HTERT RPE-1 (cell line): ENCODE measurements around the gene CADM2.
"Not testable (repeated sequence)": the region's sequence is repeated elsewhere in the genome, so short reads cannot be mapped to it uniquely, and the experiment has no call there.

Experiments
- in situ Hi-C: fragments of 300-500 bp; cut with MboI; formaldehyde crosslinking; loops from 4 replicates; pipeline ENCODE4 v1.14.3; 2020; ENCODE audit warnings: low sequenced_read_pairs

Gene CADM2

DNA sequence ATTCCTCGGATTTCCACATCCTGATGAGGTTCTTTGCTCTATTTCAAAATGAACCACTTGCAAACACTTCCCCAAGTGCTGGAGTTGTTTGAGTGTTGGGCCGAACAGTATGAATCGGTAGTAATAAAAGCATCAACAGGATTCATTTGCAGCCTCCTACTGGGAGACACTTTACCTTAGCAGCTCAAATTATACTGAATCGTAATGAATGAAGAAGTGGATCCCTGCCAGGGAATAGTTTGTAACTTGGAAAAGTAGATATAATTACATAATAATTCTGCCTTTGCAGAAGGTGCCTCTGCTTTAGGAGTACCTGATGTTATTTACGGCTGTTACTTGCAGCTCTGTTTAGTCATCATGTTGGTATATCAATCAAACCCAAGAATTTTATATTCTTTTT is 669.1 kb downstream of the CADM2 start:
- in situ Hi-C loops: no loop called here

DNA sequence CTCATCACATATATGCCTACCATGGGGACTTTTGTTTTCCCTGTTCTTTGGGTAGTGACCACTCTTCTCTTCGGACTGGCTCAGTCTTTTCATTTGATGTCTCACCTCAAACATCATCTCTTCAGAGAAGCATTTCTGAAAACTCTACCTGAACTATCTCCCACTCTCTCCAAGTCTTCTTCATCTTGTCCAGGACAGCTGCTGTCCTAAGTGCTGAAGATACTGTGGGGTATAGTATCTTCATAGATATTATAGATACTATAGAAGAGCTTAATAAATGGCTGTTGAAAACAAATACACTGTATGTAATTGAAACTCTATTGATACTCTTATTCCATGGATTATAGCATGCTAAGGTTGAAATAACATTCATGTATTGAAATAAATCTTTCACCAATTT is 672.3 kb downstream of the CADM2 start:
- in situ Hi-C loops: no loop called here

DNA sequence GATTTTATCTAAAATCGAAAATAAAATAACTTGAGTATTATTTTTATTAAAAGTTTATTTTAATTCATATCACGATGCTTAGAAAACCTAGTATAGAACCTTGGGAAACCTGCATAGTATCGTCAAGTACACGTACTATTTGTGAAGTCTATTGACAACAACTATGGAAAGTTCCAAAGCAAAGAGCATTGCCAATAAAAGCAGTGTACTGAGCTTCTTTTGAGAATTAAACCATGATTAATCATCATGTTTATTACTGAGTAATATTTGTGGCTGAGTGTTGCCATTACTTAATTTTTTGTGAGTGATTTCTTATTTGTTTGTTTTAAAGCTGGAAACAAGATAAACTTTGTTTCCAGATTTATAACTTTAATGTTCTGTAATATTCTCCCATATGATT is 674.1 kb downstream of the CADM2 start:
- in situ Hi-C loops: no loop called here

DNA sequence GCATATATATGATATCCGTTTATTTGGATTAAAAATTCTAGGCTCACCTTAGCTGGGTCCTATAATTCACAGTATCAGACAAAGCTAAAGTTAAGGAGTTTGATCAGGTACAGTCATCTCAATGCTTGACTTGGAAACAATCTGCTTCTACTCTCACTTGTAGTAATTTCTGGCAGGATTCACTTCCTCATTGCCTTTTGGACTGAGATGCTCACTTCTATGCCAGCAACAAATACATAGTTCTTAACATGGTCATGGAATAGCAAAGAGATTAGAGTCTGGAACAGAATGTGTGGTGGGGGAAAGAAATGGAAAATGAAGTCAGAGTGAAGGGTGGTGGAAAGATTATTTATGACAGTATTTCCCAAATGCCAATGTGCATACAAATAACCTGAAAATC is 693.6 kb downstream of the CADM2 start:
- in situ Hi-C loops: no loop called here

DNA sequence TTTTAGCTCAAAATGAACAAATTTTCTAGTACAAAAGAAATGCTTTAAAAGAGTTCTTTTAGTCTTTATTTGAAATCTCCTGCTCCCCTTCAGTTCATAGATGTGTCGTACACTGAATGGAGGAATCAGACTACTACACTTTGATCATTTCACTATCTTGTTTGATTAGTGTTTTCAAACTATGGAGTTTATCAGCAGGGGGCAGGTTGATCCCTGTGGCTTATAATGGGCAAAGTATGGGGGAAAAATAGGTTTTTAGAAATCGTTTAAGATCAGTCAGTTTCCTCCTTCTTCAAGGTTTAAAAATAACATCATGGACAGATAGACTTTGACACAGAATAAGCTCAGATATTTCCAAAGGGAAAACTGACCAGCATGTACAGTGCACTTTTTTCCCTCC is 701.7 kb downstream of the CADM2 start:
- in situ Hi-C loops: no loop called here

DNA sequence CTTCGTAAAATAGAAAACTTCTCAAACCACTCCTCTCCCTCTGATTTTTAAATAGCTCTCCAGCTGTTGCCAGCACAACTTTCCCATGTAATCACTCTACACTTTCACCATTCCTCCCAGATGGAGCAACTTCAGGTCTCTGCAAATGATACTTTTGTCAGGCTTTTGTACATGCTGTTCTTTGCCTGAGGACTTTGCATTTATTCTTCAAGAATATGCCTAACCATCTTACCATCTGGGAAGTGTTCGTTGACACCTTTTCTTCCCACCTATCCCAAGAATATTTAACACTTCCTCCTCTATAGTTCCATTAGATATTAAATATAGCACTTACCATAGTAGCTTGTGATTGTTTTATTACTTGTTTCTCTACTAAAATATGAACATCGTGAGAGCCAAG is 703.7 kb downstream of the CADM2 start:
- in situ Hi-C loops: no loop called here

DNA sequence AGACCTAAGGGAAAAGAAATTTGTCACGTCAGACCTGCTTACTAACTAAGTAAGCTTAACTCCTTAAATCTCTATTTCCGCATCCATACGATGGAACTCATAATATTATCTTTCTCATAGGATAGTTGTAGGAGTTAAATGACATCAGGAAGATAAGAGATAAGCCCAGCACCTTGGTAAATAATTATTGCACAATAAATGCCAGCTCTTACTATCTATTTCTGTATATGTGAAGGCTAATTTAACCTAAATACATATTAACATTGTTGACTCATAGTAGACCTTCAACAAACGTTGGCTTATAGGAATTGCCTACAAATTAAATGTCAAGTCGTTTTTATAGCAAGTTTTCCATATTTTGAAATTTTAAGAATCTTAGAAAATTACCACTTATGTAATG is 709.0 kb downstream of the CADM2 start:
- in situ Hi-C loops: no loop called here

DNA sequence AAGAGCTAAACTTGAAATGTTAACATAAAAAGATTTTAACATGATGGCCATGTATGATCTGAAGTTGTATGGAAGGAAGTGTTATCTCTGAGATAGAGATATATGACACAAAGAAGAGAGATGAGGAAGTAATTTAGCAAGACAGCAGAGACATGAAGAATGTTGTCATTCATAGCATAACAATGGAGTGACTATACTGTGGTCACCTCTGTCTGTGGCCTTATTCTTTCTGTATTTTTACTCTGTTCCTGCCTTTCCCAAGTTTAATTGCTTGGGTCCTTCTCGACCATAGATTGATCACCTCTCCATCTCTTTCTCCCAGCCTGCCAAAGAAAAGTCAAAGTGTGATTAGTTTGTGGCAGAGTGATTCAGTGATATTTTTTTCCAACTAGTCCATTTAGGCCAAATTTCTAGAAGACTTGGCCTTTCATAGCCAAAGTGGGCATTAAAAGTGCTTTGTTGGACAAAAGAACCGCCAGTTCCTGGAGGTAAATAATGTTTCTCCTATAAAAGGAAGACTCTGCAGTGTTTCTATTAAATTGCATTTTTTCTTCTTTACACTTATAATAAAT is 711.9 kb downstream of the CADM2 start:
- in situ Hi-C loops: no loop called here

DNA sequence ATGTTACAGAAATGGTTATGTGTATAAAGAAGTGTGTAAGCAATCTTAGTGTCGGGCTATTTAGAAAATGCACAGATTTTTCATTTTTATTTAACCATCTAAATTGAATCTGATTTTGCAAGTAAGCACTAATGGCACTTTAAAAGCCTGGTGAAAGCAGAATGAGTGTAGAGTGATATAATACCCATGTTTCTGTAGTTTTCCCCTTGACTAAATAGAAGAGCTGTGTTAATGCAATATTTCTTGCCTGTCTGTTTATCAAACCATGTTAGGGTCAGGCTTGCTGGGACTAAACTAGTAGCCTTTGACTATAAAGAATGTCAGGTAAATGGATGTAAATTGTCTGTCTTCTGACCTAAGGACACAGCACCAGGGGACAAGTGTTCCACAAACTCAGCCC is 714.0 kb downstream of the CADM2 start:
- in situ Hi-C loops: no loop called here

DNA sequence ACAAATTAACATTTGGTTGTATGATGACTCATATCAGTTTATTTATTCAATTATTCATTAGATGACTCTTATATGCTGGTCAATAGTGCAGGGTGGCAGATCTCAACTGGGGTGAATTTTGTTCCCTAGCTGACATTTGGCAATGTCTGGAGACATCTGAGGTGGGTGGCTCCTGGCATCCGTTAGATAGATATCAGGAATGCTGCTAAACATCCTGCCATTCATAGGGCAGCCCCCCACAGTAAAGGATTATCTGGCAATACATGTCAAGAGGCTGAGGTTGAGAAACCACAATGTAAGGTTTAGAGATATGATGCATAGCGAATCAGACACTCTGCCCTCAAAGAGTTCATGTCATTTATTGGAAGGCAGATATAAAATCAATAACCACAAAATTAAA is 719.9 kb downstream of the CADM2 start:
- in situ Hi-C loops: no loop called here

DNA sequence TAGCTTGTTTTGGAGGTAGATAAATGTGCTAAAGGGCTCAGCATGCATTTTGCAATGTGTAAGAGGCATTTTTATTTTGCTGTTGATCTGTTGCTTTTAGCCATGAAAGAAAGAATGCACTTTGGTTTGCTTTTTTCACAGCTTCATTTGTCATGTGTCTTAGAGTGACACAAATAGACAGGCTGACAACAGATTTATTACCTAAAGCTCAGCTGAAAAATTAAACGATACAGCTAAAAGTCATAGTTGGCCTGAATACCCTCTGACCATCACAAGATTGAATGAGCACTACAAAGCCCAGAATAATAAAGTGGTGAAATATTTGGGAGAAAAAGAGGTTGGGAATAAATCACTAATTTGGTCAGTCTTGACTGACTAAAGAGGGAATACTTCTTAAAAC is 723.1 kb downstream of the CADM2 start:
- in situ Hi-C loops: no loop called here

DNA sequence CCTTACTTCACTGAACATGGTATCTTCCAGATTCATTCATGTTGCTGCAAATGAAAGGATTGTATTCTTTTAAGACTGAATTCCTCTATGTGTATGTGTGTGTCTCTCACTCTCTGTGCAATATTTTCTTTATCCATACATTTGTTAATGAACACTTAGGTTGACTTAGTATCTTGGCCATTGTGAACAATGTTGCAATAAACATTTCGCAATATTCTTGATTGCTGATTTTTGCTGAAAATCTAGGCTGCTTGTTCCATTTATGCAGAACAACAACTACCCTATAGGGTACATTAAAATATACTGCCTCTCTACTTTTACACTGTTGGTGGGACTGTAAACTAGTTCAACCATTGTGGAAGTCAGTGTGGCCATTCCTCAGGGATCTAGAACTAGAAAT is 732.4 kb downstream of the CADM2 start:
- in situ Hi-C loops: no loop called here

DNA sequence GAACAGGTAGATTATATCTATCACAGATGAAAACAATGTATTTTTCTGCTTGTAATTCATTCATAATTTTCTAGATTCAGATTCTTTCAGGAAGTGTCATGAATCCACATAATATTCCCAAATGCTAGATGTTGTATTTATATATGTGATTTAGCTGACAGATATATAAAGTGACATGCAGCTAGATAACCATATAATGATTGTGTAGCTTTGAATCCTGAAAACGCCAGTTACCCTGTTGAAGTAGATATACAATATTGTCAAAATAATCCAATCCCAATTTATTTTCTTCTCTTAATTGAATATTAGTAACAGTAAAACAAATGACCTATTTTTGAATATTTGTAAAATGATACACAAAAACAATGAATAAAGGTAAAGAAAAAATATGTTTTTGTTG is 738.4 kb downstream of the CADM2 start:
- in situ Hi-C loops: no loop called here

DNA sequence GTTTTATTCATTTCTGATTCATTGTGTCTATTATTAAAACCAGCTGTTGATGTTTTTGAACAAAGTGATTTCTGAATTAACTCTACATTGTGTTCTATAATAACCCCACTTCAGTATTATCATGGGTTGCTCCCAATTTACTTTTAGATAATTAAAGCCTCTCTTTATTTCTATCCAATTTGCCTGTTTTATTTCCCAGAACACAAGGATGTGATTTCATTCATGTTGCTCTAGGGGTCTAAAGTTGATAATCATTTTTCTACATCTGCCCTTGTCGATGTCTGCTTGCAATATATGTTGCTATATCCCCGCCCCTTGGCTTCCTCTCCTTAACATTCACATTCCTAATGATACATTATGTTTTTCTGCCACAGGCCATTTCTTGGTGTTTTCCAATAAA is 747.3 kb downstream of the CADM2 start:
- in situ Hi-C loops: no loop called here

DNA sequence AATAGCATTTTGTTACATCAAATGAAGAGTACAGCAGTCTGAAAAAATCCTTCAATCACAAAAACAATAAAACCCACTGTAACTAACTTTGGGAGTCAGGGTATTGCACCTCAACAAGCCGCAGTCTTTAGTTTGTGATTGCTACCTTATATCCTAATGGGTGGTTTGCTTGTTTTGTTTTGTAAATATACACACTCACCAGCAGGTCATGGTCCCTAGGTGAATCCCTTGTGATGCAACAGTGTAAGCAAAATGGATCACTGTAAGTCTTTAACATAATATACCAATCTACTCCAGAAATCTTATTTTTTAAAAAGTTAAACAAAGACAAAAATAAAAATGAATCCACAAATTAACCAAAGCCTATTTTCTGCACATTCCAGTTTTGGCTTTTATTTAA is 749.5 kb downstream of the CADM2 start:
- in situ Hi-C loops: not testable (repeated sequence)

DNA sequence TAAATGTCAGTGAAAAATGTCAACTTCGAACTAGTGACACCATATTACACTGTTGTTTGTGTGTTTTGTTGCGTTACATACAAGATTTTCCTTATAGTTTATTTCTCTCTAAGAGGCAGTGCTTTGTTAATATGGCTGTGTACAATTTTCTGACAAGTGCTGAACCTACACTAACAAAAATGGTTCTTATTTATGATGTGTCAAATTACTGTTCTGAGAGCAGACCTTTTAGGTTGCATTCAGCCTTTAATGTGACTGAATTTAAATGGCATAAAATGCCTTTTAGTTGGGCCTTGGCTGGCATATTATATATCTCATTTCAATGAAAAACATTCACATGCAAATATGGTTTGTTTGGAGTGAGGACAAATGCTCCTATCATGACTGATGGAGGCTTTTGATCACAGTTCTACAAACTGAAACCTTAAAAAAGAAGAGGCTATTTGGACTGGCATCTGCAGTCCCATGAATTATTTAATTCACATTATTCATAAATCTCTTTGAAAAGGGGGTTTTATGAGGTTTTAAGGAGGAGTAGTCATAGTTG is 750.6 kb downstream of the CADM2 start:
- in situ Hi-C loops: no loop called here

DNA sequence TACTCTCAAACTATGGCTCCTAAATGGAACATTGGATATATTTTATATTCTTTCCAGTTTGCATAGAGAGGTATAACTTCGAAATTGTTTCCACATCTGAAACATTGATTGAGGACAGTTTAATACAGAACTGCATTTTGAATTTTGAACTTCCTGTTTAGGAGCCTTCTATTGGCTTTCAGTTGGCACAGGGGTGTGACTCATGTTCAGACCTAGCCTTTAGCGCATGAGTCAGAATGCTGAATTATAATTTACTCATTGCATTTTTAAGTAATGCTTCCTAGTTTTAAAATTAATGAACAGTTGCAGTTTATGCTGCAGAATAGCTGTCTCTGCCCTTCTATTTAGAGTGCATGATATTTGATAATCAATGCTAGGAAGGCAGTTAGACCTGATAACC is 751.7 kb downstream of the CADM2 start:
- in situ Hi-C loops: no loop called here

DNA sequence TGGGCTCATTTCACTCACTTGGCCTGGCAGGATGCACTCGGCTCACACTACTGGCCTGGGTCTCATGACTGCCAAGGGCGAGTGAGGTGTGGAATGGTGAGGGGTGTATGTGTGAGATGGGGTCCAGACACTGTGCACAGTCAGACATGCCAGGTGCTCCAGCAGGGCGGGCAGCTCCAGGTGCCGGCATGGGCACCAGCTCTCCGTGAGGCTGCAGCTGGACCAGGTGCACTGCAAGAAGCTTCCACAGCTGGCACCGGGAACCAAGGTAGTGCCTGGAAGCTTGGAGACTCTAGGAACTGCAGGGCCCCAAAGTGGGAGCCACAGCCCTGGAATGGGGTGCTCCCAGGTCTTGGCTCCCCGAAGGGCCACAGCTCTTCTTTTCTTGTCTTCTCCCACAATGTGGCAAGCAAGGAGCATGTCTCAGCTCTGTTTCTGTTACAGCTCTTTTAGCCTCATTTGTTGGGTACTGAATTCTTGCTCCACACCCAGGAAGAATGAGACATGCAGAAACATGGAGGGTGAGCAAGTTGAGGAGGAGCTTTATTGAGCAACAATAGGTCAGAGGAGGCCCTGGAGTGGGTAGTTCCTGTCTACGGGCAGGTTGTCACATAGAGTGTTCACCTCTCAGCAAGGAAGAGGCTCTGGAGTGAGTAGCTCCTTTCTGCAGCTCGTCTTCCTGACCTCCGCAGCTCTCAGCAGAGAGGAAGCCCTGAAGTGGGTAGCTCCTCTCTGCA is 762.8 kb downstream of the CADM2 start:
- in situ Hi-C loops: no loop called here

DNA sequence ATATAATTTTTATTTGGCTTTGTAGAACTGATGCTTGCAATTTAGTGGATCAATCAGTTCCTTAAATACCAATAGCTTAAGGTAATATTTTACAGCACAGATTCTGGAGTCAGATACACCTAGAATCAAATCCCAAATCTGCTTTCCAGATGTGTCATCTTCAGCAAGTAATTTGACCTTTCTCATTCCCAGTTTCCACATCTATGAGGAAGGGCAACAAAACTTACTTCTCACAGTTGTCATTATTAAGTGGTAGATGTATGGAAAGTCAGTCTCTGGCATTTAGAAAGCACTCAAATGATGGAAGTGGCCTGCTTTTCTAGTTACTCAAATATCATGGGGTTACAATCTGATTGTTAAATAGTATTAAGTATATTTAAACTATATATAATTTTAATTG is 767.0 kb downstream of the CADM2 start:
- in situ Hi-C loops: no loop called here

DNA sequence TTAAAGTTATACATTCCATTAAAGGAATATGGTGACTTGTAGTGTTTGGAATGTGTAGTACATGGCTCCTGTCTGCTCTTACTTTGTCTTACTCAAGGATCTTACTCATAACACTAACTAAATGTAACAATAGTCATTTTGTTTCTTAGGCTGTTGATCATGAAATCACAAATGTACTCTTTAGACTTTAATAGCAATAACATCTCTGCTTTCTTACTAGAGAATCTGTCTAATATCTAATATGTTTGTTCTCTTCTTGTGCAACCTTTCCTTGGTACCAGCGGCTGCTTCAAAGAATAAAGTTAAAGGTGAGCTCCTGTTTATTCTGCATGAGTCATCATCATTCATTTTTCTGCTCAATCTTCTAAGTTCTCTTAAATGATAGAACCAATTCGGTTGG is 767.5 kb downstream of the CADM2 start:
- in situ Hi-C loops: no loop called here

DNA sequence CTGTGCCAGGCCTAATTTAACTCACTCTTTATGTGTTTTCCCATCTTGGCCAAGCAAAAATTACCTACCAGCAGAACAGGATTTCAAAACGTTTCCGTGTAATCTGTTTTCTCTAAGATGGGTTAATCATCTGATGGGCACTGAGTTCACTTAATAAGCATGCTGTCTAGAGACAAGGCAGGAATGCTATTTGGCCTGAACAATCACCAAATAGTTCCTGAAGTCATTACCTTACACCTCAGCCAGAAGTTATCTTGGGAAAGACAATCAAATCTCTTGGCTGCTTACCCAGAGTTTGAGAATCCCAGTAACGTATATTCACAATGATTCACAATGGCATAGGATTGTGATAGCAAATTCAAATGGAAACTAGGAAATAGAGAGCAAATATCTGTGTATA is 779.1 kb downstream of the CADM2 start:
- in situ Hi-C loops: no loop called here

DNA sequence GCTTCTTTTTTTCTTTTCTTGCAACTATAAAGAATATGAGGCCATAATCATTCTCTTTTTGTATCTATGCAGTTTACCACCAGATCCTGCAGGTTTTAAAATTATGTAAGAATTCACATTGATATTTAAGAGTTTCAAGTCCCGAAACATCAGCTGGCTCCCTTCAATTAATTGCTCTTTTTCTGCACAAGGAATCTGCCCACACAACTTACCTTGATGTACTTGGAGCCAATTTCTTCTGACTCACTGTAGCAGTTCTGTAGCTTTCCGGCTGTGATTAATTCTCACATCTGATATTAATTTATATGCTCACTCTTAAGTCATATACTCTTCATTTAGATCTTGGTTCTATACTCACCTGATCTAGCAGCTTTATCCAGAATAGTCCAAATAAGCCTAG is 781.8 kb downstream of the CADM2 start:
- in situ Hi-C loops: no loop called here

DNA sequence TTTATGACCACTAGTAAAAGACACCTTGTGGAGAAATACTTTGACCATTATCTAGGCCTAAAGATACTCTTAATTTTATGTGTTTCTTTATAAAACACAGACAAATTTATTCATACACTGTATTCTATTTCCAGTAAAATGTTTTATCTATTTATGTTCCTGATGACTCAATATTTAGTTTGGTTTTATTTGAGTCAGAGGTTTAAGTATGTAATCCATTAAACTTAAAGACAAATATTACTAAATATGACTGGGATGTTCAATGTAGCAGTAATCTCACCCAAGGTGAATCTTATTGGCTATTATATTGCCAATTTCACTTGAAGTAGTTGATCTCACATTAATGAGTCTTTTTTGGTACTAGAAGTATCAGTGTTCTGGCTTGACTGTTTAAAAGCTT is 799.7 kb downstream of the CADM2 start:
- in situ Hi-C loops: no loop called here
